GM19240 (cell line): ENCODE measurements around the gene GSTT2B.
"Not testable (repeated sequence)": the region's sequence is repeated elsewhere in the genome, so short reads cannot be mapped to it uniquely, and the experiment has no call there.

ENCODE experiments used
- DNase-seq: peaks from one replicate; pipeline ENCODE4 v3.0.0; 2011; ENCODE audit warnings: low spot score; ENCODE audit not compliant: insufficient read length

The GSTT2B gene

GRCh38 chr22:23986089-23986488, 25.1 kb upstream of the GSTT2B start:
- not testable (repeated sequence) for DNase-seq

DNA sequence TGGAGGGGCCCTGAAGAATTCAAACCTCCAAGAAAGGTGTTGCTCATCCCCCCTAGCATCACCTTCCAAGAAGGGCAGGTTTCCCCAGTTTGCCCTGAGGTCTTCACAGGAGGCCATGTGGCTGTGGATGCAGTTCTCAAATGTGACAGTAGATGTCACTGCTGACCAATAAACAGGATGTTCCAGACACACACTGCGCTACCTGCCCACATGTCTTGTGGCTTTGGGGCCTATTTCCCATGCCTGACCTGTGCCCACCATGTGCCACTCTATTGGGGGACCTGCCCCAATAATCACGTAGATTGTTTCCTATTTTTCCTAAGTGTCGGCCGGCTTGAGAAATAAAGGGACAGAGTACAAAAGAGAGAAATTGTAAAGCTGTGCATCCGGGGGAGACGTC, 23.4 kb upstream of the GSTT2B start:
- DNase-seq: peak; percentile 51

DNA sequence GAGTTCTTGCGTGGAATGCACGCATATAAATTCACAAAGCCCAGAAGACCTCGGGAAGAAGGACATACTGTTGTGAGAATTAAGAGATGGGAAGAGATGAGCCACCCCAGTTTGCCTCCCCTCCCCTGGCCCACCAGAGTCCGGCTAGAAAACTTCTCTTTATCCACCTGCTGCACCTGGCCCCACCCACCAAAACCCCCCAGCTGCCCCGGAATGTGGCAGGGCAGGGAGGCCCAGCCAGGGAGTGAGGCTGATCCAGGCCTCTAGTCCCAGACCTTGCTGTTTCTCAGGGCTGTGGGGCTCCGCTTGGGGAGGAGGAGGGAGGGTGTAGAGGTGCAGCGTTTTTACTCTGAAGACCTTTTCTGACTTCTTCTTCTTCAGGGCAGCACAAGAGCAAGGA, 19.6 kb upstream of the GSTT2B start:
- not testable (repeated sequence) for DNase-seq

DNA sequence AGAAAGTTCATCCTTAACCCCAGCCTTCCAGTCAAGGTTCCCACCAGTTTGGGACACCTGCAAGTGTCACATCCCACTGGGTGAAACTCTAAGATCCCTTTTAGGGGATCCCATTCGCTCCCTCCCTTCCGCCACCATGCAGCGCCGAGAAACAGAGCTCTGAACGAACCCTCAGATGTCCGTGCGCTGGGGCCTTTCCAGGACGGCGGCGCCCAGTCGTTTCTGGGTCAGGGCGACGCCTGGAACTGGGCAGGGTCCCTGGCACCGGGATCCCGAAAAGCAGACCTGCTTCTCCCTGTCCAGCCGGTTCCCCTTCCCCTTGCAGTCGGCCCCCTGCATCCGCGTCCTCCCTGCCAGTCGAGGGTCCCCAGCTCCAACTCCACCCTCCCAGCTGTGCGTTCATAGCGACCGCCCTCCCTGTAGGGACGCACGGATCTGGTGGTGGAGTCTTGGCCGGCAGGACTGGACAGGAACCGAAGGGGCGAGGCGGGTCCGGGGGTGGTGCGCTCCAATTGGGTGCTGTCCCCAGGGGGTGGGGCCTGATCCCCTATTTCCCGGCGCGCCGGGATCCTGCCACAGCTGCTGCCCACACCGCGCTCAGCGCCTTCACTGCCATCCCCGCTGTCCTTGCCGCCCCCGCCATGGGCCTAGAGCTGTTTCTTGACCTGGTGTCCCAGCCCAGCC, 18.7 kb upstream of the GSTT2B start, which contains the start of gene GSTT2:
TSS of gene GSTT2 (plus strand) at position 578 of the 684 bp plus-strand sequence.
- not testable (repeated sequence) for DNase-seq

DNA sequence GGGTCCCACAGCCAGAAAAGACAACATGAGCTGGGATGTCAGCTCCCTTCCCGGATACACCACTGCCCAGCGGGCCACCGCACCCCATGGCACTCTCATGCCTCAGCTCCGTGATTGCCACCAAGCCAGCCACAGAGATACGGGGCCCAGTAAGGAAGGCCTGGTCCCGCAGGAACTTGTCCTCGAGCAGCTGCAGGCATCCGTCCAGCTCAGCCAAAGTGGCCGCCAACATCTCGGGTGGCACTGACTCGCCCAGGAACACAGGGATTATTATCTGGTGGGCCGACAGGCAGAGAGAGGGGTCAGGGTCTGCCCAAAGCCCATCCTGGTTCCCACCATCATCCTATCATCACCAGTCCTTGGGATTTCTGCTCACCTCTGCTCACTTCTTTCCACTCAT, 16.3 kb upstream of the GSTT2B start:
- DNase-seq: not testable (repeated sequence)

GRCh38 chr22:23974836-23975352, 13.9 kb upstream of the GSTT2B start:
- DNase-seq: not testable (repeated sequence)

- not testable (repeated sequence) for DNase-seq
Observed at GRCh38 chr22:23974345-23974744, 13.3 kb upstream of the GSTT2B start, which contains the start of gene DDT. Gene DDT, minus strand, starts transcription at chr22:23974441. Its CDS starts 27 bp downstream, at chr22:23974414.

DNA sequence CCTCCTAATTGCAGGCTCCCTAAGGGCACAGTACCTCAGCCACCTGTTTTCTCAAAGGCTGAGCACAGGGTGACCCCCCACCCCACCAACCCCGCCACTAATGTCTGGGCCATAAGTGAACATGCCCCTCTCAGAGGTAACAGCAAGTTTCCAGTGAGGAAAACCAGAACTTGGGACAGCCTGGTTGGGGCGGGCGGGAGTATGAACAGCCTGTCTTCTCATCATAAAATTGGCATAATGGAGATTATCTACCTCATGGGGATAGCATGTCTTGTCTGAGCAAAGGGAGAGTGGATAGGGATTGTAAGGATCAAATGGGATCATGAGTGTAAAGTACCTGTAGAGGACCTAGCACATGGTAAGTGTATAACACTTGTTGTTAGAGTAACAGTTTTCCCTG, 10.9 kb upstream of the GSTT2B start:
- not testable (repeated sequence) for DNase-seq

DNA sequence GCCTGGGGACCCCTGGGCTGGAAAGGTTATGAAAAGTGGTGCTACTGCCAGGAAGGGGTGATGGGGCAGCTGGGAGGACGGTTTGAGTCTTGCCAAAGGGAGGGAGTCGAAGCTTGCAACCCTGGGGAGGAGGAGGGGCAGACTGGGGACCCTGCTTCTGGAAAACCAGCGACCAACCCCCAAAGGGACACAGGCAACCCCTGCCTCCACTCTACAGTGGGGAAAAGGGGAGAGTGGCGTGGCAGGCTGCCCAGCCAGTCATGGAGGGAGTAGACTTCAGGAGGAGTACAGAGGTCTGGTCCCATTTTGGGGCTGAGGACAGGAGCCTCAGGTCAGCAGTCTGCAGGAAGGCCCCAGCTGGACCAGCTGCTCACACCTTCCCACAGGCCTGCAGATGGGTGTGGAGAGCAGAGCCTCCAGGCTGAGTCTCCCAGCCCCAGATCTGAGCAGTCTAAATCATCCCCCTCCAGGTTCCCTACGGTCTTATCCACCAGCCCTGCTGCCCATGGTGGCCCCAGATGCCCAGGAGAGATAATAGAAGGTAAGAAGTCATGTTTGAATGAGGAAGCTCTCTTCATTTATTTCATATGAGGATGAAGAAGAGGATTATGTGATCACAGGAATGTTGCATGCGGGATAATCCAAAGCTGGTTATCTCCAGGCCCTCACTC, 10.0 kb upstream of the GSTT2B start:
- DNase-seq: no peak

GRCh38 chr22:23970201-23970641, 9.2 kb upstream of the GSTT2B start:
- DNase-seq: no peak

DNA sequence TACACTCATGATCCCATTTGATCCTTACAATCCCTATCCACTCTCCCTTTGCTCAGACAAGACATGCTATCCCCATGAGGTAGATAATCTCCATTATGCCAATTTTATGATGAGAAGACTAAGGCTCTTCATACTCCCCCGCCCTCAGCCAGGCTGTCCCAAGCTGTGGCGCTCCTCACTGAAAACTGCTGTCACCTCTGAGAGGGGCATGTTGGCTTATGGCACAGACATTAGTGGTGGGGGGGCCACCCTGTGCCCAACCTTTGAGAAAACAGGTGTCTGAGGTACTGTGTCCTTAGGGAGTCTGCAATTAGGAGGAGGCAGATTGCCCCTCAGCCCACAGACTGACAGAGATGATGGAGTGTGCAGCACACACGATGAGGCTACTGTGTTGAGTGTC, 8.1 kb upstream of the GSTT2B start:
- no peak for DNase-seq

DNA sequence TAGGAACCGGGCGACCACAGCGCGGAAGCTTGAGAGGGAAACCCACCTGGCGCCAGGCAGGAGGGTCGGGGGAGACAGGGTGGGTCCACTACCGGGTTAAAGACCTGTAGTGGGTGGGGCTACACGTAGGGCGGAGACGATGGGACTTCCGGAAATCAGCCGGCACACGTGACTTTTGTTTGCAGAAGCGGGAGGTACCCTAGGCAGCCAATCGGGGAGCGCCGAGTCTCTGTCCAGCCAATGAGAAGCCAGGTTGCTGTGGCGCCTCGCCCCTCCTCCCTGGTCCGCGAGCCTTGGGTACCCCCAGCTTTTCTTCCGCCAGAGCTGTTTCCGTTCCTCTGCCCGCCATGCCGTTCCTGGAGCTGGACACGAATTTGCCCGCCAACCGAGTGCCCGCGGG, 5.6 kb upstream of the GSTT2B start, which contains the start of gene DDTL:
TSS of gene DDTL (plus strand) at position 321 of the 400 bp plus-strand sequence. CDS start at position 348, 27 bp downstream.
- not testable (repeated sequence) for DNase-seq

GRCh38 chr22:23966094-23966493, 5.1 kb upstream of the GSTT2B start:
- not testable (repeated sequence) for DNase-seq

GRCh38 chr22:23956301-23956900, 4.6 kb downstream of the GSTT2B start:
- not testable (repeated sequence) for DNase-seq

- DNase-seq: not testable (repeated sequence)
Observed at GRCh38 chr22:23955886-23956285, 5.1 kb downstream of the GSTT2B start.

DNA sequence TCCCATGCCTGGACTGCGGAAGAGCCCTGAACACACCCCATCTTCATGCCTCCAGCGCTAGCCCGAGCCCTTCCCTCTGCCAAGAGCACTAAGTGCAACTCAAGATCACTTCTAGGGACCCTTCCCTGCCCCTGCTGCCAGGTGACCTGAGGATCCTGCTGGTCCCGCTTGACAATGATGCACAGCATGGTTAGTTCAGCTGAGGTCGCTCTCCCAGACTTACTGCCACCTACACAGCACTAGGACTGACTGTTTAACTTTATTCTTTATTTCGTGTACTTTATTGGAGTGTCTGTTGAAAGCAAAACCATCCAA, 6.0 kb downstream of the GSTT2B start:
- not testable (repeated sequence) for DNase-seq

- not testable (repeated sequence) for DNase-seq
Observed at GRCh38 chr22:23954193-23954990, 6.6 kb downstream of the GSTT2B start.

GRCh38 chr22:23953485-23953884, 7.5 kb downstream of the GSTT2B start:
- DNase-seq: not testable (repeated sequence)

DNA sequence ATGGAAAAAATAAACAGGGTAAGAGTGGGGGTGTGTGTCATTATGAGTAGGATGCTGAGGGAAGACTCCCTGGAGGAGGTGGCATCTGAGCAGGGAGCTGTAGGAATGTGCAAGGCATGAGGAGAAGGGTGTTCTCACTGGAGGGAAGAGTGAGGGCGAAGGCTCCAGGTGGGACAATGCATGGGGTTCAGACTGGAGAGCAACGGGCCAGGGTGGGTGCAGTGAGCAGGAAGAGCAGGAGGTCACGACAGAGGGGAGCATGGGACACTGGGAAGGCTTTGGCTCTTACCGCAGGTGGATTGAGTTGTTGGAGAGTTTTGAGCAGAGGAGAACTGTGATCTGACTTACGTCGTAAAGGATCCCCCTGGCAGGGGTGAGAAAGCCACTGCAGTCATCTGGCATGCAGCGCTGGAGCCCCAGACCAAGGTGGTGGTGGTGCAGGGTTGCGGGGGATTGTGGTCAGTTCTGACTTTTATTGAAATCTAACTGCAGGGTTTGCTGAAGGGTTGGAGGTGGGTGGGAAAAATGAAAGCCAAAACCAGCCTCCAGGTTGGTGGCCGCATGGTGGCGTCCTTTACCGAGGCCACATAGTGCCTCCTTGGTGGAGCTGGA, 8.1 kb downstream of the GSTT2B start:
- DNase-seq: not testable (repeated sequence)

DNA sequence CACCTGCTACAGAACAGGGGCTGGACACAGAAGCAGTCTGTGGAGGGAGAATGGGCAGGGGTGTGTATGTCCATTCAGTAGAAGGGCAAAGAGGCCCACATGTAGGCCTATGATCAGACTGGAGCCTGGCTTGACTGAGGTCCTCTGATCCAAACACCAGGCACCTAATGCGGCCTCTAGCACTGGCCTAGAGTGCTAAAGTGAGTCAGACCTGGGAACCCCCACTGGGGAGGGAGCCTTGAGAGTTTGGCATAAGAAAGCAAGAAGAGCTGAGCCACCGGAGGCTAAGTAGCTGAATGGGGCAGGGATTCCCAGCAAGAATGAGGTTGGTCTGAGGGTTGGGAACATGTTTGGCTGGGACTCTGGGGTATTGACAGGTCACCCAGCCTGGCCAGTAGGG, 9.6 kb downstream of the GSTT2B start:
- DNase-seq: not testable (repeated sequence)

- not testable (repeated sequence) for DNase-seq
Observed at GRCh38 chr22:23949764-23950163, 11.2 kb downstream of the GSTT2B start.
